Testis (tissue), 5 donors: ENCODE results near the gene SEPTIN2. TPM values are rescaled to one million over a fixed set of nuclear protein-coding genes. Genes with fewer than 3 reads are reported as not detected.
A peak's percentile ranks its signal among the peaks of the same experiment; 100 is the strongest.

ENCODE experiments used
- DNase-seq: peaks from one replicate; pipeline ENCODE4 v3.0.0-alpha.2; 2019
- H3K27ac ChIP-seq, 2 donors: fragments of 200-600 bp; sonication (generic); one replicate each; pipeline ENCODE4 v1.5.1; 2019
- H3K27me3 ChIP-seq: fragments of 200-600 bp; sonication (generic); one replicate; pipeline ENCODE4 v1.5.1; 2019
- H3K36me3 ChIP-seq: fragments of 200-600 bp; sonication (generic); one replicate; pipeline ENCODE4 v1.5.1; 2017; ENCODE audit warnings: low read depth; ENCODE audit errors: missing control alignments
- H3K4me1 ChIP-seq: fragments of 200-600 bp; sonication (generic); one replicate; pipeline ENCODE4 v1.5.1; 2019
- H3K4me3 ChIP-seq, 2 donors: fragments of 200-600 bp; sonication (generic); one replicate each; pipeline ENCODE4 v1.5.1; 2017 to 2019
- H3K9me3 ChIP-seq: fragments of 200-600 bp; sonication (generic); one replicate; pipeline ENCODE4 v1.5.1; 2017
- CTCF ChIP-seq, 3 experiments: fragments of 450-650 bp in 2 of 3; fragments of 200-600 bp in 1 of 3; sonication (generic) in 1 of 3; IDR thresholded peaks; one replicate each; pipeline ENCODE4 v1.5.1; 2016 to 2019; ENCODE audit warnings: antibody characterized with exemption in 3 of 3, mild to moderate bottlenecking in 2 of 3, moderate library complexity in 1 of 3
- POLR2A ChIP-seq: fragments of 450-650 bp; IDR thresholded peaks from one replicate; pipeline ENCODE4 v1.6.1; 2017; ENCODE audit warnings: antibody characterized with exemption, mild to moderate bottlenecking, moderate library complexity
- WGBS, 2 donors: methylation state at CpG; one replicate each; pipeline ENCODE4 v1.1.5; 2018; 5-methylcytosine and 5-hydroxymethylcytosine counted together
- intact Hi-C: fragments of 100-400 bp; cut with DNase I; formaldehyde crosslinking; loops from one replicate; pipeline ENCODE4 v1.15.1; 2023; ENCODE audit warnings: low total_unique reads
- long read RNA-seq, 2 donors: transcript quantifications; one replicate each; lab custom pipeline, GENCODE V29; 2026
- polyA plus RNA-seq: library from polyadenylated mRNA; stranded (reverse); fragments of 350-450 nt; fragmentation: Illumina TruSeq; extraction: RNeasy Lipid Tissue Mini Kit (QIAGEN cat#74804); gene quantifications from one replicate; pipeline ENCODE4 v1.2.3, GENCODE V29; 2014; ENCODE audit warnings: low read depth, low replicate concordance; ENCODE audit not compliant: insufficient read depth
- total RNA-seq, 2 donors: library from RNA; depleted of rRNA; stranded (reverse); fragments of >200 nt; gene quantifications; one replicate each; pipeline ENCODE4 v1.2.3, GENCODE V29; 2016

SEPTIN2 gene
- total RNA-seq (100 to 1,000 TPM; 310 to 365 TPM), polyA plus RNA-seq (334 TPM)
- long read RNA-seq, donor 1, transcript SEPT2-238 (4 exons, 740 nt), result minor isoform, 21 of 172 reads
- long read RNA-seq, donor 1, transcript SEPT2-203 (13 exons, 3,315 nt), result major isoform, 43 of 172 reads
- long read RNA-seq, donor 1, transcript SEPT2-204 (13 exons, 3,701 nt), result minor isoform, 6 of 172 reads
- long read RNA-seq, donor 1, partial matches to known transcripts, result 82 of 172 reads
- long read RNA-seq, donor 1, other reads (novel, unspliced or antisense), result 15 of 172 reads
- long read RNA-seq, donor 2, transcript SEPT2-238 (4 exons, 740 nt), result minor isoform, 8 of 213 reads
- long read RNA-seq, donor 2, transcript SEPT2-203 (13 exons, 3,315 nt), result major isoform, 42 of 213 reads
- long read RNA-seq, donor 2, partial matches to known transcripts, result 149 of 213 reads
- long read RNA-seq, donor 2, other reads (novel, unspliced or antisense), result 6 of 213 reads

GRCh38 chr2:241315879-241316631 is at the start of gene SEPTIN2:
Gene SEPTIN2 (plus strand): TSS chr2:241315925. CDS start chr2:241324233, 8,308 bp downstream.
- peak; percentile 86 for DNase-seq
- H3K4me1 ChIP-seq, result peaks cover 25% of the 10 kb centered on the region
- peak within 1 kb of the TSS; percentile 98 to 99 for H3K27ac ChIP-seq
- WGBS, 2 donors, result 0% methylated on average over 9 to 41 of the region's 75 CpGs
- intact Hi-C loops, result loop anchor here (2.0 kb wide), 1 partner anchor 43 kb away; no protein-coding TSS in a partner anchor
- H3K4me3 ChIP-seq, result peak within 1 kb of the TSS; percentile 90 to 94
- TF ChIP-seq CTCF (IDR thresholded peaks at IDR 0.05), result peak in 1 of 3 experiments; percentile 14
- peak; percentile 57 for TF ChIP-seq POLR2A
- H3K36me3 ChIP-seq, result no peaks in the 10 kb centered on the region
- H3K27me3 ChIP-seq, result no peaks in the 10 kb centered on the region
- H3K9me3 ChIP-seq, result no peaks in the 10 kb centered on the region

- Histone ChIP-seq H3K9me3 (no peaks in the 10 kb centered on the region), H3K4me1 (peaks cover 5% of the 10 kb centered on the region), H3K36me3 (no peaks in the 10 kb centered on the region), H3K4me3 (no peak overlapping the region), H3K27me3 (no peaks in the 10 kb centered on the region), H3K27ac (no peak overlapping the region)
- TF ChIP-seq CTCF (IDR thresholded peaks at IDR 0.05), result no peak
- TF ChIP-seq POLR2A, result no peak
- intact Hi-C loops, result no loop called here
- no peak for DNase-seq
- 79 to 91% methylated on average over 11 to 12 of the region's 12 CpGs for WGBS, 2 donors
These were observed 48.3 kb upstream of the SEPTIN2 start for GRCh38 chr2:241267249-241268067.

GRCh38 chr2:241268306-241268705 is 47.4 kb upstream of the SEPTIN2 start:
- H3K4me1 ChIP-seq, result peaks cover 9% of the 10 kb centered on the region
- no peak for DNase-seq
- intact Hi-C loops, result no loop called here
- no peaks in the 10 kb centered on the region for H3K9me3 ChIP-seq
- H3K4me3 ChIP-seq, result no peak overlapping the region
- H3K27me3 ChIP-seq, result no peaks in the 10 kb centered on the region
- H3K27ac ChIP-seq, result no peak overlapping the region
- 57 to 61% methylated on average over 7 of the region's 7 CpGs for WGBS, 2 donors
- no peak for TF ChIP-seq POLR2A
- TF ChIP-seq CTCF (IDR thresholded peaks at IDR 0.05), result no peak
- H3K36me3 ChIP-seq, result no peaks in the 10 kb centered on the region

- no peak overlapping the region for H3K27ac ChIP-seq
- H3K4me1 ChIP-seq, result peaks cover 10% of the 10 kb centered on the region
- H3K27me3 ChIP-seq, result no peaks in the 10 kb centered on the region
- no peak for DNase-seq
- no peaks in the 10 kb centered on the region for H3K9me3 ChIP-seq
- TF ChIP-seq POLR2A (no peak), CTCF (IDR thresholded peaks at IDR 0.05) (no peak)
- no peaks in the 10 kb centered on the region for H3K36me3 ChIP-seq
- intact Hi-C loops, result no loop called here
- no peak overlapping the region for H3K4me3 ChIP-seq
- WGBS, 2 donors, result 77% methylated on average over 14 of the region's 14 CpGs
These were observed 46.8 kb upstream of the SEPTIN2 start for GRCh38 chr2:241268716-241269445.
